ENCODE data around the gene HGF.

The HGF gene

GRCh38 chr7:81791568-81792518 is 22.0 kb upstream of the HGF start:
- Histone ChIP-seq H3K9ac (ENCODE audit: low read length in 5 of 5) (no peak overlapping the region), H3K27ac (ENCODE audit: low read depth, low read length) (no peak overlapping the region), H3K27me3 (ENCODE audit: control insufficient read depth in 5 of 5, insufficient read depth in 4 of 5, low read length in 5 of 5) (no peaks in the 10 kb centered on the region), H3K4me3 (ENCODE audit: low read depth in 1 of 5, low read length in 5 of 5) (no peak overlapping the region), H3K9me3 (ENCODE audit: control insufficient read depth in 5 of 5, low read length in 5 of 5) (no peaks in the 10 kb centered on the region), H3K4me1 (ENCODE audit: control insufficient read depth in 5 of 5, insufficient read depth in 5 of 5, low read length in 5 of 5) (peaks cover 0 to 3% (median 0%) of the 10 kb centered on the region in 5 donors), H3K36me3 (ENCODE audit: control insufficient read depth in 5 of 5, insufficient read depth in 5 of 5, low read length in 5 of 5) (no peaks in the 10 kb centered on the region)

- H3K9me3 ChIP-seq (ENCODE audit: control insufficient read depth in 5 of 5, low read length in 5 of 5) = no peaks in the 10 kb centered on the region
- no peak overlapping the region for H3K4me3 ChIP-seq (ENCODE audit: low read depth in 1 of 5, low read length in 5 of 5)
- no peak overlapping the region for H3K27ac ChIP-seq (ENCODE audit: low read depth, low read length)
- H3K4me1 ChIP-seq (ENCODE audit: control insufficient read depth in 5 of 5, insufficient read depth in 5 of 5, low read length in 5 of 5) = peaks cover 0 to 3% (median 0%) of the 10 kb centered on the region in 5 donors
- no peak overlapping the region for H3K9ac ChIP-seq (ENCODE audit: low read length in 5 of 5)
- H3K36me3 ChIP-seq (ENCODE audit: control insufficient read depth in 5 of 5, insufficient read depth in 5 of 5, low read length in 5 of 5) = no peaks in the 10 kb centered on the region
- H3K27me3 ChIP-seq (ENCODE audit: control insufficient read depth in 5 of 5, insufficient read depth in 4 of 5, low read length in 5 of 5) = no peaks in the 10 kb centered on the region
Observed at GRCh38 chr7:81790686-81791085, 20.8 kb upstream of the HGF start.

GRCh38 chr7:81790120-81790500 is 20.3 kb upstream of the HGF start:
- Histone ChIP-seq H3K36me3 (ENCODE audit: control insufficient read depth in 5 of 5, insufficient read depth in 5 of 5, low read length in 5 of 5) (no peaks in the 10 kb centered on the region), H3K27me3 (ENCODE audit: control insufficient read depth in 5 of 5, insufficient read depth in 4 of 5, low read length in 5 of 5) (no peaks in the 10 kb centered on the region), H3K4me1 (ENCODE audit: control insufficient read depth in 5 of 5, insufficient read depth in 5 of 5, low read length in 5 of 5) (peaks cover 0 to 3% (median 0%) of the 10 kb centered on the region in 5 donors), H3K4me3 (ENCODE audit: low read depth in 1 of 5, low read length in 5 of 5) (no peak overlapping the region), H3K9me3 (ENCODE audit: control insufficient read depth in 5 of 5, low read length in 5 of 5) (no peaks in the 10 kb centered on the region), H3K27ac (ENCODE audit: low read depth, low read length) (no peak overlapping the region), H3K9ac (ENCODE audit: low read length in 5 of 5) (no peak overlapping the region)

- no peaks in the 10 kb centered on the region for H3K36me3 ChIP-seq (ENCODE audit: control insufficient read depth in 5 of 5, insufficient read depth in 5 of 5, low read length in 5 of 5)
- no peak overlapping the region for H3K4me3 ChIP-seq (ENCODE audit: low read depth in 1 of 5, low read length in 5 of 5)
- no peaks in the 10 kb centered on the region for H3K27me3 ChIP-seq (ENCODE audit: control insufficient read depth in 5 of 5, insufficient read depth in 4 of 5, low read length in 5 of 5)
- H3K9ac ChIP-seq (ENCODE audit: low read length in 5 of 5) = no peak overlapping the region
- no peak overlapping the region for H3K27ac ChIP-seq (ENCODE audit: low read depth, low read length)
- H3K4me1 ChIP-seq (ENCODE audit: control insufficient read depth in 5 of 5, insufficient read depth in 5 of 5, low read length in 5 of 5) = peaks cover 0 to 3% (median 0%) of the 10 kb centered on the region in 5 donors
- H3K9me3 ChIP-seq (ENCODE audit: control insufficient read depth in 5 of 5, low read length in 5 of 5) = no peaks in the 10 kb centered on the region
Observed at GRCh38 chr7:81789406-81790119, 19.7 kb upstream of the HGF start.

- Histone ChIP-seq H3K27ac (ENCODE audit: low read depth, low read length) (no peak overlapping the region), H3K4me3 (ENCODE audit: low read depth in 1 of 5, low read length in 5 of 5) (no peak overlapping the region), H3K9me3 (ENCODE audit: control insufficient read depth in 5 of 5, low read length in 5 of 5) (no peaks in the 10 kb centered on the region), H3K4me1 (ENCODE audit: control insufficient read depth in 5 of 5, insufficient read depth in 5 of 5, low read length in 5 of 5) (no peaks in the 10 kb centered on the region), H3K27me3 (ENCODE audit: control insufficient read depth in 5 of 5, insufficient read depth in 4 of 5, low read length in 5 of 5) (no peaks in the 10 kb centered on the region), H3K36me3 (ENCODE audit: control insufficient read depth in 5 of 5, insufficient read depth in 5 of 5, low read length in 5 of 5) (no peaks in the 10 kb centered on the region), H3K9ac (ENCODE audit: low read length in 5 of 5) (no peak overlapping the region)
Observed at GRCh38 chr7:81788246-81788645, 18.4 kb upstream of the HGF start.

- no peak overlapping the region for H3K27ac ChIP-seq (ENCODE audit: low read depth, low read length)
- H3K4me1 ChIP-seq (ENCODE audit: control insufficient read depth in 5 of 5, insufficient read depth in 5 of 5, low read length in 5 of 5) = peaks cover 0 to 4% (median 0%) of the 10 kb centered on the region in 5 donors
- no peak overlapping the region for H3K9ac ChIP-seq (ENCODE audit: low read length in 5 of 5)
- no peak overlapping the region for H3K4me3 ChIP-seq (ENCODE audit: low read depth in 1 of 5, low read length in 5 of 5)
- no peaks in the 10 kb centered on the region for H3K9me3 ChIP-seq (ENCODE audit: control insufficient read depth in 5 of 5, low read length in 5 of 5)
- H3K36me3 ChIP-seq (ENCODE audit: control insufficient read depth in 5 of 5, insufficient read depth in 5 of 5, low read length in 5 of 5) = no peaks in the 10 kb centered on the region
- H3K27me3 ChIP-seq (ENCODE audit: control insufficient read depth in 5 of 5, insufficient read depth in 4 of 5, low read length in 5 of 5) = no peaks in the 10 kb centered on the region
Observed at GRCh38 chr7:81783818-81784217, 14.0 kb upstream of the HGF start.

GRCh38 chr7:81780914-81781693 is 11.3 kb upstream of the HGF start:
- peaks cover 0 to 4% (median 0%) of the 10 kb centered on the region in 5 donors for H3K4me1 ChIP-seq (ENCODE audit: control insufficient read depth in 5 of 5, insufficient read depth in 5 of 5, low read length in 5 of 5)
- no peak overlapping the region for H3K9ac ChIP-seq (ENCODE audit: low read length in 5 of 5)
- no peak overlapping the region for H3K4me3 ChIP-seq (ENCODE audit: low read depth in 1 of 5, low read length in 5 of 5)
- no peak overlapping the region for H3K27ac ChIP-seq (ENCODE audit: low read depth, low read length)
- H3K36me3 ChIP-seq (ENCODE audit: control insufficient read depth in 5 of 5, insufficient read depth in 5 of 5, low read length in 5 of 5) = no peaks in the 10 kb centered on the region
- H3K9me3 ChIP-seq (ENCODE audit: control insufficient read depth in 5 of 5, low read length in 5 of 5) = no peaks in the 10 kb centered on the region
- no peaks in the 10 kb centered on the region for H3K27me3 ChIP-seq (ENCODE audit: control insufficient read depth in 5 of 5, insufficient read depth in 4 of 5, low read length in 5 of 5)

GRCh38 chr7:81779706-81780105 is 9.9 kb upstream of the HGF start:
- Histone ChIP-seq H3K27ac (ENCODE audit: low read depth, low read length) (no peak overlapping the region), H3K4me1 (ENCODE audit: control insufficient read depth in 5 of 5, insufficient read depth in 5 of 5, low read length in 5 of 5) (peaks cover 0 to 4% (median 0%) of the 10 kb centered on the region in 5 donors), H3K36me3 (ENCODE audit: control insufficient read depth in 5 of 5, insufficient read depth in 5 of 5, low read length in 5 of 5) (no peaks in the 10 kb centered on the region), H3K9me3 (ENCODE audit: control insufficient read depth in 5 of 5, low read length in 5 of 5) (no peaks in the 10 kb centered on the region), H3K27me3 (ENCODE audit: control insufficient read depth in 5 of 5, insufficient read depth in 4 of 5, low read length in 5 of 5) (no peaks in the 10 kb centered on the region), H3K4me3 (ENCODE audit: low read depth in 1 of 5, low read length in 5 of 5) (no peak overlapping the region), H3K9ac (ENCODE audit: low read length in 5 of 5) (no peak overlapping the region)

- H3K36me3 ChIP-seq (ENCODE audit: control insufficient read depth in 5 of 5, insufficient read depth in 5 of 5, low read length in 5 of 5) = no peaks in the 10 kb centered on the region
- H3K27me3 ChIP-seq (ENCODE audit: control insufficient read depth in 5 of 5, insufficient read depth in 4 of 5, low read length in 5 of 5) = no peaks in the 10 kb centered on the region
- H3K4me3 ChIP-seq (ENCODE audit: low read depth in 1 of 5, low read length in 5 of 5) = no peak overlapping the region
- H3K27ac ChIP-seq (ENCODE audit: low read depth, low read length) = no peak overlapping the region
- H3K9me3 ChIP-seq (ENCODE audit: control insufficient read depth in 5 of 5, low read length in 5 of 5) = no peaks in the 10 kb centered on the region
- no peak overlapping the region for H3K9ac ChIP-seq (ENCODE audit: low read length in 5 of 5)
- peaks cover 0 to 4% (median 0%) of the 10 kb centered on the region in 5 donors for H3K4me1 ChIP-seq (ENCODE audit: control insufficient read depth in 5 of 5, insufficient read depth in 5 of 5, low read length in 5 of 5)
Observed at GRCh38 chr7:81777697-81778096, 7.8 kb upstream of the HGF start.

Data from subcutaneous abdominal adipose tissue (tissue), 5 donors.